Testis (tissue), 2 donors: ENCODE measurements around the gene PDZD7.

ENCODE experiments used
- CTCF ChIP-seq, 3 experiments: fragments of 450-650 bp in 2 of 3; fragments of 200-600 bp in 1 of 3; sonication (generic) in 1 of 3; IDR thresholded peaks; one replicate each; pipeline ENCODE4 v1.5.1; 2016 to 2019; ENCODE audit warnings: antibody characterized with exemption in 3 of 3, mild to moderate bottlenecking in 2 of 3, moderate library complexity in 1 of 3
- POLR2A ChIP-seq: fragments of 450-650 bp; IDR thresholded peaks from one replicate; pipeline ENCODE4 v1.6.1; 2017; ENCODE audit warnings: antibody characterized with exemption, mild to moderate bottlenecking, moderate library complexity

DNA sequence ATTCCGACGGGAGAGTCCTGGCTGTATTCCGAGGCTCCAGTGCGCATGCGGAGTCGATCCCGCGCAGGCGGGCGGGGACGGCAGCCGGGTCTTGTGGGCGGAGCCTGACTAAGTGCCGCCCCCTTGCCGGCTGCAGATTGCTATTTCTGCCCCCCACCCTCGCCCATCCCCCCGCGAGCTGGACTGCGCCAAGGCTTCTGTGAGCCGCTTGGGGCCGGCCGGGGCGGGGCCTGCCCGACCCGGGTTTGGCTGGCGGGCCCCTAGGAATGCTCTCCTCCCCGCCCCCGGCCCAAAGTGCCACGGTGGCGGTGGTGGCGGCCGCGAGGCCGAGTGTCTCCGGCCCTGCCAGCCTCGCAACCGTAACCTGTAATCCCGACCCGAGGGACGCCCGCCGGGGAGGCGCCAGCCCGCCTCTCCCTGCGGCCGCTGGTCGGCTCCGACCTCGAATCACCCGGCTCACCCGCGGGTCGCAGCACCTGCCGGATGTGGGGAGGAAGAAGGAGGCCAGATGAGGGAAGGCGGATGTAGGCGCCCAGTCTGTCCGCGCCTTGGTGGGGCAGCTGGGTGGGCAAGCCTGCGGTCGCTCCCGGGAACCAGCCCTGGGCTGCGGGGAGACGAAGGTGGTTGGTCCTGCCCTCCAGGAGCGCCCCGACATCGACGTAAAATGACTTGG is 30.2 kb upstream of the PDZD7 start:
- TF ChIP-seq CTCF (IDR thresholded peaks at IDR 0.05), result no peak
- TF ChIP-seq POLR2A, result no peak
